KMS-11 (cell line): ENCODE results near the gene ZNF652.
"Not testable (repeated sequence)": the region's sequence is repeated elsewhere in the genome, so short reads cannot be mapped to it uniquely, and the experiment has no call there.

Experiments
- H2AFZ ChIP-seq: fragments of 200-600 bp; sonication (generic); 2 replicates; pipeline ENCODE4 v1.6.1; 2016; ENCODE audit warnings: antibody characterized with exemption, mixed run types, low read depth
- H3K27ac ChIP-seq: fragments of 200-600 bp; sonication (generic); 2 replicates; pipeline ENCODE4 v1.6.1; 2016; ENCODE audit warnings: mild to moderate bottlenecking, mixed run types
- H3K27me3 ChIP-seq: fragments of 200-600 bp; sonication (generic); 2 replicates; pipeline ENCODE4 v1.6.1; 2017; ENCODE audit warnings: mild to moderate bottlenecking, low read depth, mixed run types, moderate library complexity; ENCODE audit not compliant: insufficient read depth
- H3K36me3 ChIP-seq: fragments of 200-600 bp; sonication (generic); 2 replicates; pipeline ENCODE4 v1.6.1; 2017; ENCODE audit warnings: mild to moderate bottlenecking, mixed run types; ENCODE audit not compliant: insufficient read depth
- H3K4me1 ChIP-seq: fragments of 200-600 bp; sonication (generic); 2 replicates; pipeline ENCODE4 v1.6.1; 2016; ENCODE audit warnings: mild to moderate bottlenecking, low read depth, mixed run types; ENCODE audit not compliant: poor library complexity, severe bottlenecking
- H3K4me2 ChIP-seq: fragments of 200-600 bp; sonication (generic); 2 replicates; pipeline ENCODE4 v1.7.0; 2016; ENCODE audit warnings: mild to moderate bottlenecking, mixed run types
- H3K4me3 ChIP-seq: fragments of 200-600 bp; sonication (generic); IDR thresholded peaks from 2 replicates; pipeline ENCODE4 v1.6.1; 2017; ENCODE audit warnings: low read depth, low read length, mixed read lengths; ENCODE audit not compliant: insufficient read depth
- H3K79me2 ChIP-seq: fragments of 200-600 bp; sonication (generic); 2 replicates; pipeline ENCODE4 v1.6.1; 2016; ENCODE audit warnings: low read depth, mixed run types; ENCODE audit not compliant: insufficient read depth
- H3K9ac ChIP-seq: fragments of 200-600 bp; sonication (generic); 2 replicates; pipeline ENCODE4 v1.6.1; 2016; ENCODE audit warnings: mild to moderate bottlenecking, mixed run types
- H4K20me1 ChIP-seq: fragments of 200-600 bp; sonication (generic); 2 replicates; pipeline ENCODE4 v1.6.1; 2016; ENCODE audit warnings: mild to moderate bottlenecking, mixed run types; ENCODE audit not compliant: insufficient read depth
- CTCF ChIP-seq: fragments of 200-600 bp; sonication (generic); conservative IDR thresholded peaks from 2 replicates; pipeline ENCODE4 v1.6.1; 2017; ENCODE audit warnings: low read depth, mild to moderate bottlenecking, antibody characterized with exemption, low read length, moderate library complexity, mixed read lengths

The ZNF652 gene

GRCh38 chr17:49290690-49291359 lies 71.2 kb downstream of the ZNF652 start:
- Histone ChIP-seq H4K20me1 (no peaks in the 10 kb centered on the region), H3K9ac (no peak overlapping the region), H3K27me3 (no peaks in the 10 kb centered on the region), H3K27ac (no peak overlapping the region), H3K79me2 (no peaks in the 10 kb centered on the region), H3K4me3 (no peak overlapping the region), H2AFZ (no peak overlapping the region), H3K4me2 (no peak overlapping the region), H3K36me3 (no peaks in the 10 kb centered on the region), H3K4me1 (no peaks in the 10 kb centered on the region)
- peak; percentile 69 for TF ChIP-seq CTCF

GRCh38 chr17:49288388-49288787 lies 73.7 kb downstream of the ZNF652 start:
- H3K27me3 ChIP-seq: no peaks in the 10 kb centered on the region
- no peak overlapping the region for H3K9ac ChIP-seq
- H4K20me1 ChIP-seq: no peaks in the 10 kb centered on the region
- no peaks in the 10 kb centered on the region for H3K4me1 ChIP-seq
- no peak overlapping the region for H3K4me2 ChIP-seq
- H3K79me2 ChIP-seq: no peaks in the 10 kb centered on the region
- no peak overlapping the region for H3K27ac ChIP-seq
- H2AFZ ChIP-seq: no peak overlapping the region
- no peak for TF ChIP-seq CTCF
- H3K4me3 ChIP-seq: no peak overlapping the region
- H3K36me3 ChIP-seq: no peaks in the 10 kb centered on the region

GRCh38 chr17:49287481-49287880 lies 74.6 kb downstream of the ZNF652 start:
- H3K9ac ChIP-seq: no peak overlapping the region
- H3K27ac ChIP-seq: no peak overlapping the region
- no peak for TF ChIP-seq CTCF

GRCh38 chr17:49286261-49286973 lies 75.6 kb downstream of the ZNF652 start:
- not testable (repeated sequence) for H3K36me3 ChIP-seq, H2AFZ ChIP-seq, H3K4me3 ChIP-seq, H3K27me3 ChIP-seq, H3K27ac ChIP-seq, H3K4me2 ChIP-seq, H3K79me2 ChIP-seq, H3K9ac ChIP-seq, H3K4me1 ChIP-seq, H4K20me1 ChIP-seq

More at GRCh38 chr17:49287481-49287880, 74.6 kb downstream of the ZNF652 start:
- Histone ChIP-seq H3K4me2 (no peak overlapping the region), H3K4me1 (no peaks in the 10 kb centered on the region), H3K36me3 (no peaks in the 10 kb centered on the region), H4K20me1 (no peaks in the 10 kb centered on the region), H3K27me3 (no peaks in the 10 kb centered on the region), H2AFZ (no peak overlapping the region), H3K79me2 (no peaks in the 10 kb centered on the region), H3K4me3 (no peak overlapping the region)

GRCh38 chr17:49285716-49286115 lies 76.3 kb downstream of the ZNF652 start:
- Histone ChIP-seq H3K27ac (no peak overlapping the region), H3K4me2 (no peak overlapping the region), H3K27me3 (no peaks in the 10 kb centered on the region), H4K20me1 (no peaks in the 10 kb centered on the region), H3K4me1 (no peaks in the 10 kb centered on the region), H3K79me2 (no peaks in the 10 kb centered on the region), H3K4me3 (no peak overlapping the region), H2AFZ (no peak overlapping the region), H3K36me3 (no peaks in the 10 kb centered on the region), H3K9ac (no peak overlapping the region)
- no peak for TF ChIP-seq CTCF
